SK-N-MC (cell line): ENCODE results near the gene RGL3.

ENCODE experiments used
- EZH2 ChIP-seq: fragments of 200-600 bp; sonication (generic); IDR thresholded peaks from one replicate; pipeline ENCODE4 v1.6.1; 2017; ENCODE audit warnings: antibody characterized with exemption
- FOXP2 ChIP-seq: optimal IDR thresholded peaks from 2 replicates; pipeline ENCODE3; 2011; ENCODE audit warnings: mild to moderate bottlenecking, moderate library complexity; ENCODE audit not compliant: insufficient read depth; ENCODE audit errors: extremely low read length, control extremely low read depth
- POLR2AphosphoS5 ChIP-seq: IDR thresholded peaks from 2 replicates; pipeline ENCODE4 v1.6.1; 2012; ENCODE audit warnings: mild to moderate bottlenecking, low read depth, low read length, borderline replicate concordance

DNA sequence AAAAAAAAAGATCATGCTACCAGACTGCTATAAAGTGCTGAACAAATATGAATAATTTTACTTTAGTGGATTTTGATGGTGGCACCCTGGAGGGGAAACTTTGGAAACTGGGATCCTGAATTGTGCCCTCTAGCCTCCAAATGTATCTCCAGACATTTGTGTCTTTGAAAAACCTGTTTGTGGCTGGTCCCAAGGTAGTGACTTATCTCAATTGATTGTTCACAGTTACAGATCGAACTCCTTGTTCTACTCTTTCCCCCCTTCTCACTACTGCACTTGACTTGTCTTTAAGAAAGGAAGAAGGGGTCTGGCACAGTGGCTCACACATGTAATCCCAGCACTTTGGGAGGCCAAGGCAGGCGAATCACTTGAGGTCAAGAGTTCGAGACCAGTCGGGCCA is 10.5 kb downstream of the RGL3 start:
- TF ChIP-seq EZH2 = no peak
- no peak for TF ChIP-seq POLR2AphosphoS5
- TF ChIP-seq FOXP2 = no peak
